Mesothelial cell of epicardium (in vitro differentiated cells): Measurements from ENCODE around the gene SPHK2. TPM values are rescaled to one million over a fixed set of nuclear protein-coding genes. Genes with fewer than 3 reads are reported as not detected.
A peak's percentile ranks its signal among the peaks of the same experiment; 100 is the strongest.

Experiments used
- DNase-seq, 2 experiments: peaks; one replicate each; pipeline ENCODE4 v3.0.0; 2021; ENCODE audit warnings: low spot score in 2 of 2; ENCODE audit not compliant: unreplicated experiment in 2 of 2
- H3K27ac Mint-ChIP-seq: 2 replicates; pipeline ENCODE4 v1.8.0; 2021; ENCODE audit warnings: mixed read lengths
- H3K27me3 Mint-ChIP-seq: 2 replicates; pipeline ENCODE4 v1.8.0; 2021; ENCODE audit warnings: low read depth, mixed read lengths
- H3K36me3 Mint-ChIP-seq: 2 replicates; pipeline ENCODE4 v1.8.0; 2021; ENCODE audit warnings: mixed read lengths
- H3K4me1 Mint-ChIP-seq: 2 replicates; pipeline ENCODE4 v1.8.0; 2021; ENCODE audit warnings: mixed read lengths
- H3K4me3 Mint-ChIP-seq: 2 replicates; pipeline ENCODE4 v1.8.0; 2021; ENCODE audit warnings: mild to moderate bottlenecking, moderate library complexity, mixed read lengths
- H3K9me3 Mint-ChIP-seq: 2 replicates; pipeline ENCODE4 v1.8.0; 2021; ENCODE audit warnings: mixed read lengths
- CTCF ChIP-seq: fragments of 200-600 bp; sonication (generic); IDR thresholded peaks from one replicate; pipeline ENCODE4 v1.5.0; 2021; ENCODE audit warnings: antibody characterized with exemption; ENCODE audit not compliant: unreplicated experiment
- total RNA-seq: library from RNA; stranded (reverse); gene quantifications from 3 replicates; pipeline ENCODE4 v1.2.1, GENCODE V29; 2021

The SPHK2 gene
- total RNA-seq, 1 donor from 2014 or later: 27.7 TPM

- TF ChIP-seq CTCF: no peak
- Mint-ChIP-seq H3K9me3 (no peaks in the 10 kb centered on the region), H3K27ac (peak overlapping the region; percentile 99), H3K4me1 (peaks cover 39% of the 10 kb centered on the region), H3K36me3 (peaks cover 5% of the 10 kb centered on the region), H3K4me3 (peak overlapping the region; percentile 99), H3K27me3 (no peaks in the 10 kb centered on the region)
- DNase-seq: no peak
Measured at GRCh38 chr19:48617146-48617937, 2.0 kb upstream of the SPHK2 start.

GRCh38 chr19:48618278-48618915, 909 bp upstream of the SPHK2 start:
- DNase-seq: peak in 1 of 2 experiments; percentile 47
- Mint-ChIP-seq H3K36me3 (peaks cover 5% of the 10 kb centered on the region), H3K9me3 (no peaks in the 10 kb centered on the region), H3K27ac (peak overlapping the region; percentile 99), H3K27me3 (no peaks in the 10 kb centered on the region), H3K4me3 (peak overlapping the region; percentile 99), H3K4me1 (peaks cover 43% of the 10 kb centered on the region)
- TF ChIP-seq CTCF: no peak

- Mint-ChIP-seq H3K27me3 (no peaks in the 10 kb centered on the region), H3K9me3 (no peaks in the 10 kb centered on the region), H3K27ac (peak overlapping the region; percentile 99), H3K36me3 (peaks cover 5% of the 10 kb centered on the region), H3K4me1 (peaks cover 57% of the 10 kb centered on the region), H3K4me3 (peak overlapping the region; percentile 99)
- no peak for TF ChIP-seq CTCF
- DNase-seq: no peak
Measured at GRCh38 chr19:48619692-48620585, 633 bp downstream of the SPHK2 start.

- TF ChIP-seq CTCF: no peak
- Mint-ChIP-seq H3K36me3 (no peaks in the 10 kb centered on the region), H3K9me3 (no peaks in the 10 kb centered on the region), H3K4me1 (peaks cover 36% of the 10 kb centered on the region), H3K4me3 (peak overlapping the region; percentile 76), H3K27me3 (no peaks in the 10 kb centered on the region), H3K27ac (peak overlapping the region; percentile 97)
- DNase-seq: no peak
Measured at GRCh38 chr19:48623556-48624066, 4.3 kb downstream of the SPHK2 start.

GRCh38 chr19:48624067-48624594, 4.8 kb downstream of the SPHK2 start:
- Mint-ChIP-seq H3K4me1 (peaks cover 35% of the 10 kb centered on the region), H3K36me3 (no peaks in the 10 kb centered on the region), H3K4me3 (peak overlapping the region; percentile 76), H3K9me3 (no peaks in the 10 kb centered on the region), H3K27ac (peak overlapping the region; percentile 97), H3K27me3 (no peaks in the 10 kb centered on the region)
- peak; percentile 96 to 98 for DNase-seq
- TF ChIP-seq CTCF: no peak
